Liver (tissue), 9 donors: ENCODE results near the gene CUBN. TPM values are rescaled to one million over a fixed set of nuclear protein-coding genes. Genes with fewer than 3 reads are reported as not detected.

Experiments
- DNase-seq: peaks from one replicate; pipeline ENCODE4 v3.0.0-alpha.2; 2017; ENCODE audit warnings: low spot score
- H3K27ac ChIP-seq, 2 donors: one replicate each; pipeline ENCODE4 v1.7.0; 2013; ENCODE audit warnings: inconsistent platforms in 2 of 2, low read length in 2 of 2, control low read depth in 1 of 2, low read depth in 1 of 2, mild to moderate bottlenecking in 1 of 2
- H3K27me3 ChIP-seq, 4 donors: one replicate each; pipeline versions ENCODE4 v1.6.1 to v1.7.0; 2013; ENCODE audit warnings: low read length in 3 of 4, inconsistent platforms in 1 of 4, mild to moderate bottlenecking in 1 of 4, moderate library complexity in 1 of 4; ENCODE audit not compliant: control insufficient read depth in 4 of 4, insufficient read depth in 4 of 4
- H3K36me3 ChIP-seq, 4 donors: one replicate each; pipeline versions ENCODE4 v1.6.1 to v1.7.0; 2013; ENCODE audit warnings: low read length in 3 of 4, mild to moderate bottlenecking in 3 of 4, low read depth in 1 of 4, moderate library complexity in 1 of 4; ENCODE audit not compliant: control insufficient read depth in 4 of 4, insufficient read depth in 3 of 4
- H3K4me1 ChIP-seq, 4 donors: one replicate each; pipeline versions ENCODE4 v1.6.1 to v1.7.0; 2013; ENCODE audit warnings: low read length in 3 of 4, mild to moderate bottlenecking in 3 of 4, moderate library complexity in 1 of 4; ENCODE audit not compliant: control insufficient read depth in 4 of 4, insufficient read depth in 4 of 4
- H3K4me3 ChIP-seq, 3 donors: one replicate each; pipeline versions ENCODE4 v1.6.1 to v1.7.0; 2013; ENCODE audit warnings: low read length in 3 of 3, control low read depth in 1 of 3, low read depth in 1 of 3, mild to moderate bottlenecking in 1 of 3
- H3K9ac ChIP-seq, 2 donors: one replicate each; pipeline ENCODE4 v1.7.0; 2013; ENCODE audit warnings: low read length in 2 of 2, mild to moderate bottlenecking in 2 of 2, moderate library complexity in 2 of 2, control low read depth in 1 of 2, low read depth in 1 of 2
- H3K9me3 ChIP-seq, 4 donors: one replicate each; pipeline versions ENCODE4 v1.6.1 to v1.7.0; 2013; ENCODE audit warnings: low read length in 3 of 4; ENCODE audit not compliant: control insufficient read depth in 4 of 4
- FOXA1 ChIP-seq: IDR thresholded peaks from 2 replicates; pipeline ENCODE4 v1.6.1; 2016; ENCODE audit warnings: antibody characterized with exemption
- FOXA2 ChIP-seq: IDR thresholded peaks from 2 replicates; pipeline ENCODE4 v1.6.1; 2016; ENCODE audit warnings: antibody characterized with exemption
- HNF4A ChIP-seq, 2 donors: conservative IDR thresholded peaks; 2 replicates each; pipeline ENCODE4 v1.6.1; 2016; ENCODE audit warnings: antibody characterized with exemption in 2 of 2, mild to moderate bottlenecking in 2 of 2
- HNF4G ChIP-seq: IDR thresholded peaks from 2 replicates; pipeline ENCODE4 v1.6.1; 2016; ENCODE audit warnings: antibody characterized with exemption
- JUND ChIP-seq, 2 donors: IDR thresholded peaks; 2 replicates each; pipeline ENCODE4 v1.6.1; 2016; ENCODE audit warnings: antibody characterized with exemption in 2 of 2
- NR2F2 ChIP-seq: IDR thresholded peaks from 2 replicates; pipeline ENCODE4 v1.6.1; 2016; ENCODE audit warnings: antibody characterized with exemption
- RAD21 ChIP-seq, 2 donors: IDR thresholded peaks; 2 replicates each; pipeline ENCODE4 v1.6.1; 2016; ENCODE audit warnings: antibody characterized with exemption in 2 of 2, mild to moderate bottlenecking in 2 of 2
- RXRA ChIP-seq, 2 donors: IDR thresholded peaks; 2 replicates each; pipeline ENCODE4 v1.6.1; 2017 to 2018; ENCODE audit warnings: antibody characterized with exemption in 2 of 2, mild to moderate bottlenecking in 1 of 2
- SP1 ChIP-seq: IDR thresholded peaks from 2 replicates; pipeline ENCODE4 v1.6.1; 2018; ENCODE audit warnings: antibody characterized with exemption, mild to moderate bottlenecking
- TAF1 ChIP-seq: conservative IDR thresholded peaks from 2 replicates; pipeline ENCODE4 v1.6.1; 2016; ENCODE audit warnings: antibody characterized with exemption, mild to moderate bottlenecking
- YY1 ChIP-seq: IDR thresholded peaks from 2 replicates; pipeline ENCODE4 v1.6.1; 2016; ENCODE audit warnings: antibody characterized with exemption, mild to moderate bottlenecking
- WGBS: extraction: QIAGEN DNeasy Blood & Tissue Kit; methylation state at CpG from one replicate; pipeline ENCODE4 v1.1.7; 2013; 5-methylcytosine and 5-hydroxymethylcytosine counted together
- polyA plus RNA-seq, 2 donors: library from polyadenylated mRNA; stranded (reverse) in 1 of 2; unstranded in 1 of 2; fragments of 200-250 nt in 1 of 2; fragments of >200 nt in 1 of 2; fragmentation: Nextera tagmentation in 1 of 2; extraction: Ambion mirVana in 1 of 2; gene quantifications; one replicate each; pipeline versions ENCODE4 v1.2.1 to v1.2.3, GENCODE V29; 2013 to 2015
- total RNA-seq, 2 donors: library from RNA; depleted of rRNA; stranded (reverse); fragments of >200 nt; gene quantifications; one replicate each; pipeline ENCODE4 v1.2.3, GENCODE V29; 2014
- TF ChIP-seq, protein P1 (sequence below): IDR thresholded peaks from 2 replicates; pipeline ENCODE4 v1.6.1; 2016; ENCODE audit warnings: antibody characterized with exemption
- TF ChIP-seq, protein P2 (sequence below): fragments of 150-350 bp; IDR thresholded peaks from 2 replicates; pipeline ENCODE4 v1.5.1; 2017; ENCODE audit warnings: improper control_type of control experiment, low read depth, low read length; ENCODE audit not compliant: missing input control
- TF ChIP-seq, protein P3 (sequence below): IDR thresholded peaks from 2 replicates; pipeline ENCODE4 v1.6.1; 2016; ENCODE audit warnings: antibody characterized with exemption
- TF ChIP-seq, protein P4 (sequence below): IDR thresholded peaks from 2 replicates; pipeline ENCODE4 v1.6.1; 2016; ENCODE audit warnings: antibody characterized with exemption
- TF ChIP-seq, protein P5 (sequence below): IDR thresholded peaks from 2 replicates; pipeline ENCODE4 v1.6.1; 2016; ENCODE audit warnings: antibody characterized with exemption, mild to moderate bottlenecking
- donor health status: healthy.
- donor health status: healthy.
- donor health status: healthy.
- donor health status: healthy.
- donor health status: healthy.

CUBN gene
- total and polyA plus RNA-seq, 4 donors: 0.01 to 0.67 (median 0.30) TPM

DNA sequence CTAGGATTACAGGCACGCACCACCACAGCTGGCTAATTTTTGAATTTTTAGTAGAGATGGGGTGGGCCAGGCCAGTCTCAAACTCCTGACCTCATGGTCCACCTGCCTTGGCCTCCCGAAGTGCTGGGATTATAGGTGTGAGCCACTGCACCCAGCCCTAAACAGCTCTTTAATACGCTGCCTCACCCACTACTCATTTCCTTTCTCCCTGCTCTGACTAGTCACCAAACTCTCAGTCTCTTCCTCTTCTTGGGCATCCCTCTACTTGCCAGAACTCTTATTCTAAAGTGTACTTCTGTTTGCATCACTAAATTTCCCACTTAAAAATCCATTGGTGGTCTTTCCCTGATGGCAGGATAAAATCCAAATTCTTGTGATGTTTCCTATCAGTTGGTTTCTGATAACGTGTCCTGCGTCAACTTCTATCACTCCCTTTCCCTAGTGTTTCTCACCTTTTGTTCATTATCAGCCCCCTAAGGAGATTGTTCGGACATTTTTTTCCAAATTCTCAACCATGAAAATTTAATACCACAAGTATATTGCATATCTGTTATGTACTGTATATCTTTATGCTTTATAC, 124.7 kb downstream of the CUBN start:
- TF ChIP-seq JUND (IDR thresholded peaks at IDR 0.05) (no peak), YY1 (no peak), RXRA (IDR thresholded peaks at IDR 0.05) (no peak), RAD21 (IDR thresholded peaks at IDR 0.05) (no peak), NR2F2 (no peak)
- TF ChIP-seq, protein P1, sequence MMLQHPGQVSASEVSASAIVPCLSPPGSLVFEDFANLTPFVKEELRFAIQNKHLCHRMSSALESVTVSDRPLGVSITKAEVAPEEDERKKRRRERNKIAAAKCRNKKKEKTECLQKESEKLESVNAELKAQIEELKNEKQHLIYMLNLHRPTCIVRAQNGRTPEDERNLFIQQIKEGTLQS: no peak
- TF ChIP-seq, protein P2, sequence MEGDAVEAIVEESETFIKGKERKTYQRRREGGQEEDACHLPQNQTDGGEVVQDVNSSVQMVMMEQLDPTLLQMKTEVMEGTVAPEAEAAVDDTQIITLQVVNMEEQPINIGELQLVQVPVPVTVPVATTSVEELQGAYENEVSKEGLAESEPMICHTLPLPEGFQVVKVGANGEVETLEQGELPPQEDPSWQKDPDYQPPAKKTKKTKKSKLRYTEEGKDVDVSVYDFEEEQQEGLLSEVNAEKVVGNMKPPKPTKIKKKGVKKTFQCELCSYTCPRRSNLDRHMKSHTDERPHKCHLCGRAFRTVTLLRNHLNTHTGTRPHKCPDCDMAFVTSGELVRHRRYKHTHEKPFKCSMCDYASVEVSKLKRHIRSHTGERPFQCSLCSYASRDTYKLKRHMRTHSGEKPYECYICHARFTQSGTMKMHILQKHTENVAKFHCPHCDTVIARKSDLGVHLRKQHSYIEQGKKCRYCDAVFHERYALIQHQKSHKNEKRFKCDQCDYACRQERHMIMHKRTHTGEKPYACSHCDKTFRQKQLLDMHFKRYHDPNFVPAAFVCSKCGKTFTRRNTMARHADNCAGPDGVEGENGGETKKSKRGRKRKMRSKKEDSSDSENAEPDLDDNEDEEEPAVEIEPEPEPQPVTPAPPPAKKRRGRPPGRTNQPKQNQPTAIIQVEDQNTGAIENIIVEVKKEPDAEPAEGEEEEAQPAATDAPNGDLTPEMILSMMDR: no peak
- Histone ChIP-seq H3K27ac (no peak overlapping the region), H3K27me3 (no peaks in the 10 kb centered on the region), H3K9me3 (no peaks in the 10 kb centered on the region), H3K36me3 (no peaks in the 10 kb centered on the region), H3K4me3 (no peak overlapping the region), H3K4me1 (no peaks in the 10 kb centered on the region), H3K9ac (no peak overlapping the region)
- 85% methylated on average over 6 of the region's 6 CpGs for WGBS
- DNase-seq: no peak

DNA sequence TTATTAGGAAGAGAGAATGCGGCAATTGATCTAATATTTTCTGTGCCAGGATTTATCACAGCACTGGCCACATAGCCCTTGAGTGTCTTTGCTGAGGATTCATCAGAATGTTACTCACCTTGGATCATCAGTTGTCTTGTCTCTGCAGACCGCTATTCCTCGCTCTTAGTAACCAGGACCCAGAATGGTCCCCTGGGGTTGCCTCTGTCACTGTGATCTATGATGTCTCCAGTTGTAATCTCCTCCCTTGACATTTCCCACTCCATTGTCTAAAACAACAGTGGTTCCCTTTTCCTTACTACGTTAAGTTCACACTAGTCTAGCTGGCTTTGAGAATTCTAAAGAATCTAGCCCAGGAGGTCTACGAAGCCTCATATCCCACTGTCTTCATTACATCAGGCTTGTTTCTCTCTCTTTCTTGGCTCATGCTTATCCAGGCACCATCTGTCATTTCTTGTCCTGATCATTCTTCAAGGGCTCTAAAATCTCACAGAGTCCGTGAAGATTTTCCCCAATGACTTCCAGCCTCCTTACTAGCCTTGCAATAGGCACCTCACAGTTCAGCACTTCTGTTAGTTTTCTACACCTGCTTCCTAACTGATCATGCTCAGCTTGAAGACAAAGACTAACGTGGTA, 125.8 kb downstream of the CUBN start:
- TF ChIP-seq FOXA2 (no peak), RXRA (IDR thresholded peaks at IDR 0.05) (no peak), HNF4G (no peak), TAF1 (no peak)
- TF ChIP-seq, protein P1: no peak
- TF ChIP-seq, protein P3, sequence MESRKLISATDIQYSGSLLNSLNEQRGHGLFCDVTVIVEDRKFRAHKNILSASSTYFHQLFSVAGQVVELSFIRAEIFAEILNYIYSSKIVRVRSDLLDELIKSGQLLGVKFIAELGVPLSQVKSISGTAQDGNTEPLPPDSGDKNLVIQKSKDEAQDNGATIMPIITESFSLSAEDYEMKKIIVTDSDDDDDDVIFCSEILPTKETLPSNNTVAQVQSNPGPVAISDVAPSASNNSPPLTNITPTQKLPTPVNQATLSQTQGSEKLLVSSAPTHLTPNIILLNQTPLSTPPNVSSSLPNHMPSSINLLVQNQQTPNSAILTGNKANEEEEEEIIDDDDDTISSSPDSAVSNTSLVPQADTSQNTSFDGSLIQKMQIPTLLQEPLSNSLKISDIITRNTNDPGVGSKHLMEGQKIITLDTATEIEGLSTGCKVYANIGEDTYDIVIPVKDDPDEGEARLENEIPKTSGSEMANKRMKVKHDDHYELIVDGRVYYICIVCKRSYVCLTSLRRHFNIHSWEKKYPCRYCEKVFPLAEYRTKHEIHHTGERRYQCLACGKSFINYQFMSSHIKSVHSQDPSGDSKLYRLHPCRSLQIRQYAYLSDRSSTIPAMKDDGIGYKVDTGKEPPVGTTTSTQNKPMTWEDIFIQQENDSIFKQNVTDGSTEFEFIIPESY: no peak
- Histone ChIP-seq H3K27me3 (no peaks in the 10 kb centered on the region), H3K27ac (no peak overlapping the region), H3K4me1 (no peaks in the 10 kb centered on the region), H3K9me3 (no peaks in the 10 kb centered on the region), H3K9ac (no peak overlapping the region), H3K4me3 (no peak overlapping the region), H3K36me3 (no peaks in the 10 kb centered on the region)
- WGBS: 90% methylated on average over 7 of the region's 7 CpGs
- DNase-seq: no peak

DNA sequence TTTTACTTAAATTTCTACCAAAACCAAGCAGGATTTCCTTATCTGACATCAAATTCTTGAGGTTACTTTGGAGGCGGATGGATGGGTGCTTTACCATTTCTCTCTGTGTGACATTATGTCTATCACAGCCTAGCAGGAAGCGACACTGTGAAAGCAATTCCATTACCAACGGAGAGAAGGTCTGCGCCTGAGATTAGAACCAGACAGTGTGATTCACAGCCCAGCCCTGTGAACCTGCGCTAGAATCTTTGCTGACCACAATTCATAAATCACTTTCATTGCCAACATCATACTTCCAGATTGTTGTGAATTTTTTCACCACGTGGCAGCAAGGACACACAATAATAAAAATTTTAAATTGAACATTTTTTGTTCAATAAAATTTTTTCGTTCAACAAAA, 126.5 kb downstream of the CUBN start:
- no peaks in the 10 kb centered on the region for H3K4me1 ChIP-seq
- no peaks in the 10 kb centered on the region for H3K9me3 ChIP-seq
- no peaks in the 10 kb centered on the region for H3K27me3 ChIP-seq
- WGBS: 61% methylated on average over 7 of the region's 7 CpGs
- H3K4me3 ChIP-seq: no peak overlapping the region
- DNase-seq: no peak
- H3K27ac ChIP-seq: peak overlapping the region; percentile 35 to 37
- no peak overlapping the region for H3K9ac ChIP-seq
- H3K36me3 ChIP-seq: no peaks in the 10 kb centered on the region
- TF ChIP-seq HNF4A (conservative IDR thresholded peaks at IDR 0.05): no peak
- no peak for TF ChIP-seq RAD21 (IDR thresholded peaks at IDR 0.05)
- TF ChIP-seq TAF1: no peak
- TF ChIP-seq, protein P3: no peak
- TF ChIP-seq HNF4G: no peak
- no peak for TF ChIP-seq FOXA1
- no peak for TF ChIP-seq FOXA2
- no peak for TF ChIP-seq NR2F2
- TF ChIP-seq JUND (IDR thresholded peaks at IDR 0.05): no peak
- TF ChIP-seq, protein P4, sequence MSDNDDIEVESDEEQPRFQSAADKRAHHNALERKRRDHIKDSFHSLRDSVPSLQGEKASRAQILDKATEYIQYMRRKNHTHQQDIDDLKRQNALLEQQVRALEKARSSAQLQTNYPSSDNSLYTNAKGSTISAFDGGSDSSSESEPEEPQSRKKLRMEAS: no peak
- TF ChIP-seq, protein P5, sequence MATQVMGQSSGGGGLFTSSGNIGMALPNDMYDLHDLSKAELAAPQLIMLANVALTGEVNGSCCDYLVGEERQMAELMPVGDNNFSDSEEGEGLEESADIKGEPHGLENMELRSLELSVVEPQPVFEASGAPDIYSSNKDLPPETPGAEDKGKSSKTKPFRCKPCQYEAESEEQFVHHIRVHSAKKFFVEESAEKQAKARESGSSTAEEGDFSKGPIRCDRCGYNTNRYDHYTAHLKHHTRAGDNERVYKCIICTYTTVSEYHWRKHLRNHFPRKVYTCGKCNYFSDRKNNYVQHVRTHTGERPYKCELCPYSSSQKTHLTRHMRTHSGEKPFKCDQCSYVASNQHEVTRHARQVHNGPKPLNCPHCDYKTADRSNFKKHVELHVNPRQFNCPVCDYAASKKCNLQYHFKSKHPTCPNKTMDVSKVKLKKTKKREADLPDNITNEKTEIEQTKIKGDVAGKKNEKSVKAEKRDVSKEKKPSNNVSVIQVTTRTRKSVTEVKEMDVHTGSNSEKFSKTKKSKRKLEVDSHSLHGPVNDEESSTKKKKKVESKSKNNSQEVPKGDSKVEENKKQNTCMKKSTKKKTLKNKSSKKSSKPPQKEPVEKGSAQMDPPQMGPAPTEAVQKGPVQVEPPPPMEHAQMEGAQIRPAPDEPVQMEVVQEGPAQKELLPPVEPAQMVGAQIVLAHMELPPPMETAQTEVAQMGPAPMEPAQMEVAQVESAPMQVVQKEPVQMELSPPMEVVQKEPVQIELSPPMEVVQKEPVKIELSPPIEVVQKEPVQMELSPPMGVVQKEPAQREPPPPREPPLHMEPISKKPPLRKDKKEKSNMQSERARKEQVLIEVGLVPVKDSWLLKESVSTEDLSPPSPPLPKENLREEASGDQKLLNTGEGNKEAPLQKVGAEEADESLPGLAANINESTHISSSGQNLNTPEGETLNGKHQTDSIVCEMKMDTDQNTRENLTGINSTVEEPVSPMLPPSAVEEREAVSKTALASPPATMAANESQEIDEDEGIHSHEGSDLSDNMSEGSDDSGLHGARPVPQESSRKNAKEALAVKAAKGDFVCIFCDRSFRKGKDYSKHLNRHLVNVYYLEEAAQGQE: no peak
- no peak for TF ChIP-seq SP1
